Stimulated activated CD8-positive, alpha-beta memory T cell treated with anti-CD3 and anti-CD28 coated beads, Interleukin-4, amount 100 ng/mL, for 4 hours (primary cell): Measurements from ENCODE around the gene SLITRK5.

Source experiments
- DNase-seq, 2 donors: peaks; one replicate each; pipeline ENCODE4 v3.0.0-alpha.2; 2020; ENCODE audit warnings: low read depth in 2 of 2, low spot score in 1 of 2

SLITRK5 gene, protein sequence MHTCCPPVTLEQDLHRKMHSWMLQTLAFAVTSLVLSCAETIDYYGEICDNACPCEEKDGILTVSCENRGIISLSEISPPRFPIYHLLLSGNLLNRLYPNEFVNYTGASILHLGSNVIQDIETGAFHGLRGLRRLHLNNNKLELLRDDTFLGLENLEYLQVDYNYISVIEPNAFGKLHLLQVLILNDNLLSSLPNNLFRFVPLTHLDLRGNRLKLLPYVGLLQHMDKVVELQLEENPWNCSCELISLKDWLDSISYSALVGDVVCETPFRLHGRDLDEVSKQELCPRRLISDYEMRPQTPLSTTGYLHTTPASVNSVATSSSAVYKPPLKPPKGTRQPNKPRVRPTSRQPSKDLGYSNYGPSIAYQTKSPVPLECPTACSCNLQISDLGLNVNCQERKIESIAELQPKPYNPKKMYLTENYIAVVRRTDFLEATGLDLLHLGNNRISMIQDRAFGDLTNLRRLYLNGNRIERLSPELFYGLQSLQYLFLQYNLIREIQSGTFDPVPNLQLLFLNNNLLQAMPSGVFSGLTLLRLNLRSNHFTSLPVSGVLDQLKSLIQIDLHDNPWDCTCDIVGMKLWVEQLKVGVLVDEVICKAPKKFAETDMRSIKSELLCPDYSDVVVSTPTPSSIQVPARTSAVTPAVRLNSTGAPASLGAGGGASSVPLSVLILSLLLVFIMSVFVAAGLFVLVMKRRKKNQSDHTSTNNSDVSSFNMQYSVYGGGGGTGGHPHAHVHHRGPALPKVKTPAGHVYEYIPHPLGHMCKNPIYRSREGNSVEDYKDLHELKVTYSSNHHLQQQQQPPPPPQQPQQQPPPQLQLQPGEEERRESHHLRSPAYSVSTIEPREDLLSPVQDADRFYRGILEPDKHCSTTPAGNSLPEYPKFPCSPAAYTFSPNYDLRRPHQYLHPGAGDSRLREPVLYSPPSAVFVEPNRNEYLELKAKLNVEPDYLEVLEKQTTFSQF

GRCh38 chr13:87671031-87671752, at the start of gene SLITRK5:
Gene SLITRK5, plus strand, starts transcription at chr13:87671371. Its CDS starts 4,018 bp downstream, at chr13:87675389.
- DNase-seq: no peak

GRCh38 chr13:87622971-87623370, 48.2 kb upstream of the SLITRK5 start:
- no peak for DNase-seq

GRCh38 chr13:87656306-87656705, 14.9 kb upstream of the SLITRK5 start:
- no peak for DNase-seq

GRCh38 chr13:87661471-87661870, 9.7 kb upstream of the SLITRK5 start:
- DNase-seq: no peak

DNA sequence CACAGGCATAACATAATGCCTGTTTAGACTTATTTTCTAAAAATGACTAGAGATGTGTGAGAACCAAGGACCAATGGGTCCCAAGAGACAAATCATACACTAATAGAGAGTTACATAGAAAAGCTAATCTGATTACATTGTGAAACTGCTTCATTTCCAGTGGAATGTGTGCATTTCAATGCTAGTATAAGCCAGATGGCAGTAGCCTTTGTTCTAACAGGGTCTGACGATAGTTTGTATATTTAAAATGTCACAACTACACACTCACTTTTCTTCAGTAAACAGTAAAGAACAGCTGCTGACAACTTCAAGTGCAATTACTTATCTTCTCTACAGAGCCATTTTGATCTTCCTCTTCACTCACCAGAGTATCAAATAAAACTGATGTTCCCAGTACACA, 4.3 kb upstream of the SLITRK5 start:
- DNase-seq: no peak

- DNase-seq: no peak
These were observed 3.5 kb upstream of the SLITRK5 start for GRCh38 chr13:87667686-87668085.

DNA sequence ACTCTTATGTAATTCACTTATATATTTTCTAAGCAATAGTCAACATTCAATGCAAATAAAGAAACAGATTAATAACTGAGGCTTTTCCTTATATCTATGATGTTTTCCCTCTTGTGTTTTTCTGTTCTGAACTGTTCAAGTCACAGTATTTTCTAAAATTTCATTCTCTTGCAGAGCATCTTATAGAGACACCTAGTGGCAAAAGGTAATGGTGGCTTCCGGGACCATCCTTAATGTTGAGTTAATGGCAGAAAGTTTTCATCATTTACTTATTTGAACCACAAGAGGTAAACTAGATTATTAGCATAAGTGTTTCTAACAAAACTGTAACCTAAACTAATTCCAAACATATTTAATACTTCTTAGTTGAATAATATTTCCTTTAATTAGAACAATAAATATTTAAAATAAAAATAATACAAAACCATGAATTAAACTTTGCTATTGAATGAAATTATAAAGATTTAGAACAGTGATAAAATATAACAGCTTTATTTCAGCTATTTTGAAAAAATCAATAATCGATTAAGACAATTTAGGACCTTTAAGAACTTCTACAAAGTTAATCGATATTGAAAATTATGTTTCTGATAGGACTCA, 1.7 kb upstream of the SLITRK5 start:
- DNase-seq: no peak

DNA sequence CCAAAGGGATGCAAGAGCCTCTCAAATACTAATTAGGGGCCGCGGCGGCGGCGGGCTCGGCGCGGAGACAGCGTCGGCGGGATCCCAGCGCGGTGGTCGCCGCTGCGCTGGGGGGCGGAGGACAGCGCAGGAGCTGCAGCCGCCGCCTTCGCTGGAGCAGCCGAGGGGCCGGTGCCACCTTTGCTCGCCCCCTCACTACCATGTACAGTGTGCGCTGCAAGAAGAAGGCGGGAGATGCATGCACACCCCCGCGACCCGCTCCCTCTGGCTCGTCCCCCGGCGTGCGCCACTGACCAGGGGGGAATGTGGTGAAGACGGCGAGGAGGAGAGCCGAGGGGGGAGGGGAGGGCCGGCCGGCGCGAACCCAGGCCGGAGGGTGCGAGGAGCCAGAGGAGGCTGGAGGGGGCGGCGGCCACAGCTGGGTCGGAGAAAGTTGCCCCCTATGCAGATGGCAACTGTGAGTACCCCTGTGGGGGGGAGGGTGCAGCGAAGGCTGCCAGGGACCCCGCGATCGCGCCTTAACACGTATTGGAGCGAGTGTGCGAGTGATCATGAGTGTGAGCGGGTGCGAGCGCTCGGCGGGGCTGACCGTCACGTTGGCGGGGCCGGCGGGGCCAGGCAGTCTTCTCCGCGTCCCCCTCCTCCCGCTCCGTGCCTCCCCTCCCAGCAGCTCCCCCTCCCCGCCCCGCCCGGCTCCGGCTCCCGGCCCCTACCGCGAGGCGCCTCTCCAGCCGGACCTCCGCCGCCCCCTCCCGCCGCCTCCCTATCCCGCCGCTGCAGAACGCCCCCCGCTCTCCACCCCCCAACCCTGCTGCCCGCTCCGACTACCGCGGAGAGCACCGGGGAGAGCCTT, 808 bp downstream of the SLITRK5 start:
- no peak for DNase-seq

DNA sequence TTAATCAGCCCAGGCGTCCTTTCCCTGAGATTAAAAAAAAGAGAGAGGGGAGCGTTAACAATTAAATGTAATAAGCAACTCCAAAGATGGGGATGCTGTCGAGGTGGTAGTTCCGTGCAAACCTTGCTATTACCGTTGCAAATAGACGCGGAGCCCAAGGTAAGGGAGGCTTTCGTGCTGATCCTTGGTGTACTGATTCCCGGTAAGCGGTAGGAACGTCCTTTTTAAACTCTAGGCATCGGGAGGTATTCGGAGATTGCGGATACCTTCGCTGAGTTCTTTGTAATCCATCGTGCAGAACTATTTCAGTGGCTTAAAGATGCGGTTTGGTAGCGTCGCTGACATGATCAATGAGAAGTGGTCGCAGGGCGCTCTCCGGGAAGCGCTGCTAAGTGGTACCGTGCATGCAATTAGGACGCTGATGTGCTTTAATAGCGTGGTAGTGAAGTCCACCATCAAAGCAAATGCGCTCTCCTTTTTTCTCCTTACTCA, 3.1 kb downstream of the SLITRK5 start:
- DNase-seq: no peak

- no peak for DNase-seq
These were observed 4.7 kb downstream of the SLITRK5 start for GRCh38 chr13:87675851-87676250.

- DNase-seq: no peak
These were observed 5.3 kb downstream of the SLITRK5 start for GRCh38 chr13:87676254-87677042.

- no peak for DNase-seq
These were observed 5.9 kb downstream of the SLITRK5 start for GRCh38 chr13:87677043-87677495.

- no peak for DNase-seq
These were observed 6.6 kb downstream of the SLITRK5 start for GRCh38 chr13:87677496-87678371.

DNA sequence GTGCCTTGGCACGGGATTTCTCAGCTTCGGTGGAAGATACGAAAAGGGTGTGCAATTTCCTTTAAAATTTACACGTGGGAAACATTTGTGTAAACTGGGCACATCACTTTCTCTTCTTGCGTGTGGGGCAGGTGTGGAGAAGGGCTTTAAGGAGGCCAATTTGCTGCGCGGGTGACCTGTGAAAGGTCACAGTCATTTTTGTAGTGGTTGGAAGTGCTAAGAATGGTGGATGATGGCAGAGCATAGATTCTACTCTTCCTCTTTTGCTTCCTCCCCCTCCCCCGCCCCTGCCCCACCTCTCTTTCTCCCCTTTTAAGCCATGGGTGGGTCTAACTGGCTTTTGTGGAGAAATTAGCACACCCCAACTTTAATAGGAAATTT, 7.2 kb downstream of the SLITRK5 start:
- DNase-seq: no peak

DNA sequence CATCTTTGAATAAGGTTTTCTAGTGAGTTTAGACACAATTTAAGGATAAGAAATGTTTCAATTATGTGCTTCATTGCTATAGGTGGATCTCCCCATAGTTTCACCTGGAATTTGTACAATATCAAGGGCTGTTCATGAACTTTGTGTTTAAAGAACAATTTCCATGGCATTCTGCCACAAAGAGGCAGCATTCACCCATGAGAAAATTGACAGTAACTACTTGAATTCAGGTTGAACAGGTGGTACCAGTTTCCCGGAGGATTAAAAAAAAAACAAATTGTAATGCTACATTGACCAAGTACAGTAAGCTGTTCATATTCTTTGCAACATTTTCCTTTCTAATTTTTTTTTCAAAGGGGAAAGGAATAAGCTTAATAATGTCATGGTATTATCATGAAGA, 9.1 kb downstream of the SLITRK5 start:
- no peak for DNase-seq

GRCh38 chr13:87684850-87685742, 13.9 kb downstream of the SLITRK5 start:
- DNase-seq: no peak

DNA sequence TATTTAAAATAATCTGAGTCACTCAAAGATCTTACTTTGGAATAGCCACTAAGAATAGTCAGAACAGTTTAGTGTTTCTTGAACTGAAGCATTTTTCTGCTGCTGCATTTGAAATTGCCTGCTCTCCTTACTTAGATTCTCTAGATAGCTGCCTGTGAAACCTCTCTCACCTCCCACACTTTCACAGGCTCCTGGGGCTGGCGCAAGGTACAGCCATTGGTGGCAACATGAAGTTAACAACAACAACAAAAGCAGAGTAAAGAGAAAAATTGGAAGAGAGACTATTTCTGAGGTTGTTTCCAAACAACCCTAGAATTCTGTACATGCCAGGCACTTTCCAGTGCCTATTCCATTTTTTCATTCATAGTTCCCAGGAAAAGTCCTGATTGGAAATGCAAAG, 25.3 kb downstream of the SLITRK5 start:
- no peak for DNase-seq
